ENCODE data around the gene TMSB10. TPM values are rescaled to one million over a fixed set of nuclear protein-coding genes. Genes with fewer than 3 reads are reported as not detected.
"Not testable (repeated sequence)": the region's sequence is repeated elsewhere in the genome, so short reads cannot be mapped to it uniquely, and the experiment has no call there.

Gene TMSB10
- total and polyA plus RNA-seq, 4 experiments from 2014 or later = 1,218 to 6,561 (median 3,402) TPM

DNA sequence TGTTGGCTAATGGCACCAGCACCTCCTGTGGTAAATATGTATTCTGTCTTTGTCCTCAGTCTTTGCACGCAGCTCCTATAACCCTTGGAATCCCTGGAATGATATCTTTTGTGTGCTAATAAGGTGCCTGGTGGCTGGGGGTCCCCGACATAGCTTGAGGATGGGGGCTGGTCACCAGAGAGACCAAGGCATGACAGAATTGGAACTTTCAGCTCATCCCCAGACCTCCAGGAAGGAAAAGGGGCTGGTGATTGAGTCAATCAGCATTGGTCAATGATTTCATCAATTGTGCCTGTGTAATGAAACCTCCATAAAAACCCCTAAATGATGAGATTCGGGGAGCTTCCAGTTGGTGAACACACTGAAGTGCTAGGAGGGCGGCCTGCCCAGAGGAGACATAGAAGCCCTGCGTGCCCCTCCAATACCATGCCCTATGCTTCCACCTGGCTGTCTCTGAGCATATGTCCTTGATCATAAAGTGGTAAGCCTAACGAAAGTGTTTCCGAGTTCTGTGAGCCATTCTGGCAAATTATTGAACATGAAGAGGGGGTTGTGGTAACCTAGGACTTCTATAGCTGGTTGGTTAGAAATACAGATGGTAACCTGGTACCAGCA is 38.9 kb downstream of the TMSB10 start:
- no peaks in the 10 kb centered on the region for H3K9me3 Mint-ChIP-seq
- intact Hi-C loops (cut with micrococcal nuclease) = no loop called here
- H3K4me3 ChIP-seq (ENCODE audit: low read length in 2 of 2) = no peak overlapping the region
- DNase-seq = no peak
- H3K9me3 ChIP-seq (ENCODE audit: control insufficient read depth in 1 of 2, low read length in 2 of 2) = no peaks in the 10 kb centered on the region
- H3K4me1 ChIP-seq (ENCODE audit: insufficient read depth, low read length) = peaks cover 32% of the 10 kb centered on the region
- peak overlapping the region in 3 of 8 donors; percentile 13 to 26 (median 25) for H3K4me3 Mint-ChIP-seq
- H3K4me1 Mint-ChIP-seq = peaks cover 25 to 41% (median 32%) of the 10 kb centered on the region in 4 donors
- POLR2A ChIA-PET (ENCODE audit: partially characterized antibody) = interaction anchor here (0.6 to 11.0 kb wide), 5 partner anchors 10 to 136 kb away, joined by 3 to 195 read pairs (median 4); partner anchors contain the start of gene KCMF1
- peak overlapping the region in 6 of 7 donors; percentile 31 to 81 (median 40) for H3K27ac Mint-ChIP-seq
- peaks cover 2 to 4% of the 10 kb centered on the region in 2 donors for H3K36me3 Mint-ChIP-seq
- CTCF ChIA-PET (ENCODE audit: partially characterized antibody) = interaction anchor here (1.5 to 5.7 kb wide), 2 partner anchors 19 to 27 kb away, joined by 4 to 68 read pairs; partner anchors contain the start of gene KCMF1
- no peaks in the 10 kb centered on the region for H3K36me3 ChIP-seq (ENCODE audit: insufficient read depth, low read length)
- H3K27me3 Mint-ChIP-seq = no peaks in the 10 kb centered on the region
- no peaks in the 10 kb centered on the region for H3K27me3 ChIP-seq (ENCODE audit: insufficient read depth, low read length)
- H3K27ac ChIP-seq (ENCODE audit: low read depth, low read length) = no peak overlapping the region

DNA sequence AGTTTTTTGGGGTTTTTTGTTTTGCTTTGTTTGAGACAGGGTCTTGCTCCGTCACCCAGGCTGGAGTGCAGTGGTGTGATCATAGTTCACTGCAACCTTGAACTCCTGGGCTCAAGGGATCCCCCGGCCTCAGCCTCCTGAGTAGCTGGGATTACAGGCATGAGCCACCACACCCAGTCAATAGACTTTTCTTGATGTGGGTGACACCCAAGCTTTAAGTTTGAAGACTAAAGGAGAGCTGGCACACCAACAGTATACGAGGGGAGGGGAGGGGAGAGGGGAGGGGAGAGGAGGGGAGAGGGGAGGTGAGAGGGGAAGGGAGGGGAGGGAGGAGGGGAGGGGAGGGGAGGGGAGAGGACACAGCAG is 40.4 kb downstream of the TMSB10 start:
- peak overlapping the region; percentile 65 to 94 (median 91) for H3K27ac Mint-ChIP-seq
- H3K4me1 Mint-ChIP-seq = peaks cover 18 to 33% (median 25%) of the 10 kb centered on the region in 4 donors
- H3K27me3 Mint-ChIP-seq; H3K36me3 ChIP-seq (ENCODE audit: insufficient read depth, low read length); H3K9me3 ChIP-seq (ENCODE audit: control insufficient read depth in 1 of 2, low read length in 2 of 2); H3K36me3 Mint-ChIP-seq; H3K9me3 Mint-ChIP-seq; H3K27me3 ChIP-seq (ENCODE audit: insufficient read depth, low read length): not testable (repeated sequence)
- intact Hi-C loops (cut with micrococcal nuclease) = loop anchor here (1.0 to 2.0 kb wide), 2 partner anchors 19 to 23 kb away; no protein-coding TSS in a partner anchor
- CTCF ChIA-PET (ENCODE audit: partially characterized antibody) = interaction anchor here (1.3 to 5.7 kb wide), 8 partner anchors 14 to 112 kb away, joined by 3 to 68 read pairs (median 4); no protein-coding TSS in a partner anchor
- Histone ChIP-seq H3K4me3 (ENCODE audit: low read length in 2 of 2) (peak overlapping the region in 1 of 2 donors; percentile 11), H3K4me1 (ENCODE audit: insufficient read depth, low read length) (peaks cover 23% of the 10 kb centered on the region), H3K27ac (ENCODE audit: low read depth, low read length) (peak overlapping the region; percentile 33)
- peak in 3 of 5 donors; percentile 22 to 25 (median 24) for DNase-seq
- H3K4me3 Mint-ChIP-seq = peak overlapping the region in 3 of 8 donors; percentile 12 to 84 (median 58)
- POLR2A ChIA-PET (ENCODE audit: partially characterized antibody) = interaction anchor here (1.1 to 11.0 kb wide), 10 partner anchors 8 to 364 kb away, joined by 3 to 195 read pairs (median 8); partner anchors contain the start of genes KCMF1 and TMSB10

GRCh38 chr2:84946204-84947009 is 41.0 kb downstream of the TMSB10 start:
- Mint-ChIP-seq H3K27me3 (no peaks in the 10 kb centered on the region), H3K27ac (peak overlapping the region; percentile 76 to 97 (median 91)), H3K4me3 (peak overlapping the region; percentile 27 to 84 (median 66)), H3K9me3 (no peaks in the 10 kb centered on the region), H3K4me1 (peaks cover 18 to 33% (median 25%) of the 10 kb centered on the region in 4 donors), H3K36me3 (peaks cover 2 to 7% of the 10 kb centered on the region in 2 donors)
- peak overlapping the region; percentile 33 for H3K27ac ChIP-seq (ENCODE audit: low read depth, low read length)
- ChIA-PET POLR2A (ENCODE audit: partially characterized antibody) (interaction anchor here (1.0 to 11.0 kb wide), 11 partner anchors 8 to 363 kb away, joined by 3 to 195 read pairs (median 7); partner anchors contain the start of genes KCMF1 and TMSB10), CTCF (ENCODE audit: partially characterized antibody) (interaction anchor here (0.7 to 5.7 kb wide), 13 partner anchors 9 to 1450 kb away, joined by 3 to 68 read pairs (median 4); no protein-coding TSS in a partner anchor)
- intact Hi-C loops (cut with micrococcal nuclease) = loop anchor here (1.0 to 2.0 kb wide), 2 partner anchors 19 to 22 kb away; no protein-coding TSS in a partner anchor
- no peaks in the 10 kb centered on the region for H3K9me3 ChIP-seq (ENCODE audit: control insufficient read depth in 1 of 2, low read length in 2 of 2)
- peak overlapping the region in 1 of 2 donors; percentile 11 for H3K4me3 ChIP-seq (ENCODE audit: low read length in 2 of 2)
- H3K4me1 ChIP-seq (ENCODE audit: insufficient read depth, low read length) = peaks cover 23% of the 10 kb centered on the region
- H3K36me3 ChIP-seq (ENCODE audit: insufficient read depth, low read length) = no peaks in the 10 kb centered on the region
- DNase-seq = peak; percentile 47 to 84 (median 52)
- H3K27me3 ChIP-seq (ENCODE audit: insufficient read depth, low read length) = no peaks in the 10 kb centered on the region

- Mint-ChIP-seq H3K9me3 (no peaks in the 10 kb centered on the region), H3K27me3 (no peaks in the 10 kb centered on the region), H3K36me3 (peaks cover 2 to 7% of the 10 kb centered on the region in 2 donors), H3K4me3 (peak overlapping the region in 3 of 8 donors; percentile 44 to 84 (median 71)), H3K4me1 (peaks cover 18 to 33% (median 25%) of the 10 kb centered on the region in 4 donors), H3K27ac (peak overlapping the region; percentile 53 to 97 (median 91))
- H3K4me1 ChIP-seq (ENCODE audit: insufficient read depth, low read length) = peaks cover 23% of the 10 kb centered on the region
- H3K27me3 ChIP-seq (ENCODE audit: insufficient read depth, low read length) = no peaks in the 10 kb centered on the region
- H3K27ac ChIP-seq (ENCODE audit: low read depth, low read length) = peak overlapping the region; percentile 33
- no peaks in the 10 kb centered on the region for H3K36me3 ChIP-seq (ENCODE audit: insufficient read depth, low read length)
- H3K4me3 ChIP-seq (ENCODE audit: low read length in 2 of 2) = no peak overlapping the region
- POLR2A ChIA-PET (ENCODE audit: partially characterized antibody) = interaction anchor here (1.0 to 11.0 kb wide), 9 partner anchors 10 to 73 kb away, joined by 3 to 195 read pairs (median 9); partner anchors contain the start of genes KCMF1 and TMSB10
- no peak for DNase-seq
- intact Hi-C loops (cut with micrococcal nuclease) = loop anchor here (2.0 kb wide), 1 partner anchor 22 kb away; no protein-coding TSS in a partner anchor
- H3K9me3 ChIP-seq (ENCODE audit: control insufficient read depth in 1 of 2, low read length in 2 of 2) = no peaks in the 10 kb centered on the region
- CTCF ChIA-PET (ENCODE audit: partially characterized antibody) = interaction anchor here (0.7 to 5.7 kb wide), 14 partner anchors 10 to 1450 kb away, joined by 3 to 68 read pairs (median 4); no protein-coding TSS in a partner anchor
These were observed 41.6 kb downstream of the TMSB10 start for GRCh38 chr2:84947010-84947593.

DNA sequence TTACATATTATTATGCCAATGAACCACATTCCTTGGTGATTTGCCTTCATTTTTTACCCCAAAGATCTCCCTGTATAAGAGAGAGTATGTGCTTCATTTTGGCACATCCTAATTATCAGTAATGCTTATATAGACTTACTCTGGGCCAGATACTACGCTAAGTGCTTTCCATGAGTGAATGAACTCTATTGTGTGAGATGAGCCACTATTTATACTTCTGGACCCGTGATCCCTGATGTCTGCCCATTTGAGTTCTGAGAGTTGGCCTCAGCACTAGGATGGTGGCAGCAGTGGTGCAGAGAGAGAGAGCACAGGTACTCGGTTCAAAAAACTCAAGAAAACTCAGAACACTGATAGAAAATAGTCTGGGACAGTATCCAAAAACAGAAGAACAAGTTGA is 48.1 kb downstream of the TMSB10 start:
- Mint-ChIP-seq H3K4me3 (no peak overlapping the region), H3K27me3 (no peaks in the 10 kb centered on the region)
- intact Hi-C loops (cut with micrococcal nuclease) = no loop called here

DNA sequence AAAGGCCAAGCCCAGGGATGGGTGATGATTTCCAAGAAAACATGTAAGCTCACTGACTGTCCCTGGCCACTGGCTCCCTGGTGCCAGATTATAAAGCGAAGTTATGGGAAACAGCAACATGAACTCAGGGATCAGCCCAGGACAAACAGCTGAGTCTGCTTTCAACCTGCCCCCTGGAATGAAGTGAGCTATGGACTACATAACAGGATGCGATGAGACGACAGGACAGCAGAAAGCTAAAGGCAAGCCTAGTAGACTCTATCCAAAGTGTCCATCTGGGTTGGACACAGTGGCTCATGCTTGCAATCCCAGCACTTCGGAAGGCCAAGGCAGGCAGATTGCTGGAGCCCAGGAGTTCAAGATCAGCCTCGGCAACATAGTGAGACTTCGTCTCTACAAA is 48.9 kb downstream of the TMSB10 start:
- CTCF ChIA-PET (ENCODE audit: partially characterized antibody) = no interaction called here
- peak overlapping the region in 2 of 7 donors; percentile 32 to 59 for H3K27ac Mint-ChIP-seq

More for the DNA sequence above, 48.1 kb downstream of the TMSB10 start:
- Histone ChIP-seq H3K27ac (ENCODE audit: low read depth, low read length) (no peak overlapping the region), H3K4me3 (ENCODE audit: low read length in 2 of 2) (no peak overlapping the region), H3K36me3 (ENCODE audit: insufficient read depth, low read length) (no peaks in the 10 kb centered on the region), H3K4me1 (ENCODE audit: insufficient read depth, low read length) (no peaks in the 10 kb centered on the region), H3K27me3 (ENCODE audit: insufficient read depth, low read length) (no peaks in the 10 kb centered on the region), H3K9me3 (ENCODE audit: control insufficient read depth in 1 of 2, low read length in 2 of 2) (no peaks in the 10 kb centered on the region)
- Mint-ChIP-seq H3K27ac (peak overlapping the region in 4 of 7 donors; percentile 44 to 79 (median 69)), H3K4me1 (peaks cover 0 to 12% (median 7%) of the 10 kb centered on the region in 4 donors), H3K9me3 (no peaks in the 10 kb centered on the region), H3K36me3 (peaks cover 0 to 3% of the 10 kb centered on the region in 2 donors)
- POLR2A ChIA-PET (ENCODE audit: partially characterized antibody) = interaction anchor here (1.1 to 2.3 kb wide), 3 partner anchors 8 to 16 kb away, joined by 3 to 11 read pairs (median 5); partner anchors contain the start of gene KCMF1
- no peak for DNase-seq
- CTCF ChIA-PET (ENCODE audit: partially characterized antibody) = no interaction called here

More for the DNA sequence above, 48.9 kb downstream of the TMSB10 start:
- no peaks in the 10 kb centered on the region for H3K27me3 ChIP-seq (ENCODE audit: insufficient read depth, low read length)
- Mint-ChIP-seq H3K4me1 (peaks cover 0 to 14% (median 8%) of the 10 kb centered on the region in 4 donors), H3K9me3 (no peaks in the 10 kb centered on the region), H3K27me3 (no peaks in the 10 kb centered on the region), H3K36me3 (peaks cover 0 to 3% of the 10 kb centered on the region in 2 donors), H3K4me3 (no peak overlapping the region)
- no peak overlapping the region for H3K27ac ChIP-seq (ENCODE audit: low read depth, low read length)
- H3K9me3 ChIP-seq (ENCODE audit: control insufficient read depth in 1 of 2, low read length in 2 of 2) = no peaks in the 10 kb centered on the region
- POLR2A ChIA-PET (ENCODE audit: partially characterized antibody) = interaction anchor here (1.1 to 2.3 kb wide), 3 partner anchors 9 to 15 kb away, joined by 3 to 11 read pairs (median 5); partner anchors contain the start of gene KCMF1
- H3K4me3 ChIP-seq (ENCODE audit: low read length in 2 of 2) = no peak overlapping the region
- intact Hi-C loops (cut with micrococcal nuclease) = no loop called here
- no peak for DNase-seq
- H3K36me3 ChIP-seq (ENCODE audit: insufficient read depth, low read length) = no peaks in the 10 kb centered on the region
- no peaks in the 10 kb centered on the region for H3K4me1 ChIP-seq (ENCODE audit: insufficient read depth, low read length)

All from CD4-positive, alpha-beta memory T cell (primary cell).